Activated CD8-positive, alpha-beta memory T cell treated with anti-CD3 and anti-CD28 coated beads, Interleukin-2, amount 50 U/mL, for 4 hours (primary cell): ENCODE results near the gene PI4KB.
"Not testable (repeated sequence)": the region's sequence is repeated elsewhere in the genome, so short reads cannot be mapped to it uniquely, and the experiment has no call there.

Source experiments
- DNase-seq: peaks from one replicate; pipeline ENCODE4 v3.0.0-alpha.2; 2020

Gene PI4KB

GRCh38 chr1:151275341-151275740 lies 51.9 kb downstream of the PI4KB start:
- not testable (repeated sequence) for DNase-seq

- no peak for DNase-seq
Observed at GRCh38 chr1:151273924-151274466, 53.2 kb downstream of the PI4KB start.

GRCh38 chr1:151267760-151268159 lies 59.5 kb downstream of the PI4KB start:
- DNase-seq: no peak

- no peak for DNase-seq
Observed at GRCh38 chr1:151266821-151267220, 60.4 kb downstream of the PI4KB start.

- no peak for DNase-seq
Observed at GRCh38 chr1:151266315-151266714, 60.9 kb downstream of the PI4KB start.

GRCh38 chr1:151265446-151266236 lies 61.6 kb downstream of the PI4KB start:
- no peak for DNase-seq

GRCh38 chr1:151259351-151259750 lies 67.9 kb downstream of the PI4KB start:
- no peak for DNase-seq

GRCh38 chr1:151255381-151255780 lies 71.8 kb downstream of the PI4KB start:
- DNase-seq: no peak

GRCh38 chr1:151254217-151255213 lies 72.7 kb downstream of the PI4KB start, which contains the start of gene PSMD4:
Gene PSMD4, plus strand, starts transcription at chr1:151254734. Its CDS starts 49 bp downstream, at chr1:151254783.
- DNase-seq: peak; percentile 92

- peak; percentile 57 for DNase-seq
Observed at GRCh38 chr1:151251656-151252470, 75.4 kb downstream of the PI4KB start.

- DNase-seq: no peak
Observed at GRCh38 chr1:151246786-151247185, 80.4 kb downstream of the PI4KB start.

- DNase-seq: no peak
Observed at GRCh38 chr1:151243683-151244216, 83.5 kb downstream of the PI4KB start.

GRCh38 chr1:151242442-151242841 lies 84.8 kb downstream of the PI4KB start:
- no peak for DNase-seq
